HS-27A (cell line): ENCODE data around the gene NCOA5.

Experiments used
- DNase-seq: peaks from one replicate; pipeline ENCODE4 v3.0.0-alpha.2; 2012; ENCODE audit warnings: low read depth, missing footprints

The NCOA5 gene

DNA sequence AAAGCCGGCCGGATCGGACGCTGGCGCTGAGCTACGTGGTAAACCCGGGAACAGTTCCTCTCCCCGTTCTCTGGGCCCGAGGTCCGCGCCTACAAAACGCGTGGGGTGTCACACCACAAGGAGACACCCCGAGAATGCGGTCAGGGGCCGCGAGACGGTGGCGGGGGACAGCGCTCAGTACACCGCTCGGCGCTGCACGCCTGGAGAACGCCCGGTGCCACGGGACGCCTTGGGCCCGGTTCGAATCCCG is 670 bp downstream of the NCOA5 start:
- DNase-seq = no peak

DNA sequence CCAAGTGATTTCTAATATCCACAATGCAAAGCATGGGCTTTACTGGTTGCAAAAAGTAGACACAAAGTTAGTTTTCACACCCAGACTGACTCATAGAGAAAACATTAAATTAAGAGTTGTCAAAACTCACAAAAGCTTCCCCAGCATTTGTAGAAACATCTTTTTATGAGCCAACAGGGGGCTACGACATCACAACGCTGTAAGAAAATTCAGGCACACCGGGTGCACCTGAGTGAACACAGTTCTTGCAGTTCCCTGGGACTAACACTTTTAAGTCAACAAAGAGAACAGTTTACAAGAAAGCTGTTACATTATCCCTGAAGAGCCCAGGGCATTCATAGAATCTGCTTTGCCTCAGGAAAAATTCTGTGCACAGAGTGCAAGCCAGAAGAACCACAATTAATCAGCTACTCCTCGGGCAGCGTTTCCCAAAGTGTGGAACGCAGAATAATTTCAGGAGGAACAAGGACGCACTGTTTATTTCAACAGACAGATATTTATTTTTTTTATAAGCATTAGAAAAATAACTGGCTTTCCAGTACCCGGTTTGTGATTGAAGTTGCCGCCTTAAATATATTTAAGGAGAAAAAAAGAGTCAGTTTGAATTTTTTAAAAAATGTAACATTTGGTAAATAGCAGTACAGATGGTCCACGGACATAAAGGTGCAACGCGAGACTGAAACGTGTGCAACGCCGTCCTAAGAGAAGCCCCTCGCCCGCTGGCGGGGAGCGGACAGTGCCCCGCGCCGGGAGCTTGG is 1.2 kb downstream of the NCOA5 start:
- DNase-seq = no peak

DNA sequence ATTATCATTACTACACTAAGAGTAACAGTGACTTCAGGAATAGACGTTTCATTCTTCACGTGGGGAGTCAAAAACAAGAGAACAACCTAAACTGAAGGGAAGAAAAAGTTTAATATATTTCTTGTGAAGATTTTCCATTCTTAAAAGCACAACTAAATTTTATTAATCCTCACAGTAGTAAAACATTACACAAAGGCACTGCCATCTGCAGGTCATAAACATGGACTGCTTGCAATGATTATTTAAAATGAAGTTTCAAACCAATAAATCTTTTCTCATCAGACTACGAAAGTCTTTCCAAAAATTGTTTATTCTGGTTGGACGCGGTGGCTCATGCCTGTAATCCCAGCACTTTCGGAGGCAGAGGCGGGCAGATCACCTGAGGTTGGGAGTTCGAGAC is 2.6 kb downstream of the NCOA5 start:
- DNase-seq = no peak

DNA sequence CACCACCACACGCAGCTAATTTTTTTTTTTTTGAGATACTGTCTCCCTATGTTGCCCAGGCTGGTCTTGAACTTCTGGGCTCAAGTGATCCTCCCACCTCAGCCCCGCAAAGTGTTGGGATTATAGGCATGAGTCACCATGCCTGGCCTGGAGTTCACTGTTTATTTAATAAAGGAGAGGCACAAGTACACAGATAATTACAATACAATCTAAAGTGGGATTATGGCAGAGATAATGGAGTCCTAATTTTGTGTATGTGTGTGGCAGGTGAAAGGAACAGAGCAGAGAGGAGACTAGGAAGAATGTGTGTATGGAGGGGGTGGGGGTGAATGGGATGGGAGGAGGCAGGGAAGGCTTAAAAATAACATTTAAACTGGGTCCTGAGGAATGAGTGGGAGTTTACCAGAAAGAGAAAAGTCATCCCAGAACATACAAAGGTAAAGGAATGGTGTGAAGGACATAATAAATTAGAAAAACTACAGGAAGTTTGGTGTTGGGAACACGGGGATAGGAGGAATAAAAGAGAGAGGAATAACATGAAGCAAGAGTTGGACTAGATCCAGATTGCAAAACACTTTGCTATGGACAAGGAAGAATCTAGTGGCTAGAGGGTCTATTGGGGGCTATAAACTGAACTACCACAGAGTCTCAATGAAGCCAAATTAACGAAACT is 4.4 kb downstream of the NCOA5 start:
- no peak for DNase-seq

DNA sequence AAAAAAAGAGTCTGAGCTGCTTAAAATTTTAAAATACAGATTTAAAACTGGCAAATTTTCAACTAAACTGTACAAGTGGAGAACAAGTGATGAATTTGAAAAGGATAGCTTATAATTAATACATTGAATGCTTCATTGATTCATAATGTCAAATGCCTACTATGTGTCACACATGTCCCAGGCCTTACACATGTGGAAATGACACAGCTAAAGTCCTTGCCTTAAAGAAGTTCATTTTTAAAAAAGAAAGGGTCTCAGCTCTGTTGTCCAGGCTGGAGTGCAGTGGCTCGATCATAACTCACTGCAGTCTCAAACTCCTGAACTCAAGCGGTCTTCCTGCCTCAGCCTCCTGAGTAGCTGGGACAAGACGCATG is 5.0 kb downstream of the NCOA5 start:
- no peak for DNase-seq

DNA sequence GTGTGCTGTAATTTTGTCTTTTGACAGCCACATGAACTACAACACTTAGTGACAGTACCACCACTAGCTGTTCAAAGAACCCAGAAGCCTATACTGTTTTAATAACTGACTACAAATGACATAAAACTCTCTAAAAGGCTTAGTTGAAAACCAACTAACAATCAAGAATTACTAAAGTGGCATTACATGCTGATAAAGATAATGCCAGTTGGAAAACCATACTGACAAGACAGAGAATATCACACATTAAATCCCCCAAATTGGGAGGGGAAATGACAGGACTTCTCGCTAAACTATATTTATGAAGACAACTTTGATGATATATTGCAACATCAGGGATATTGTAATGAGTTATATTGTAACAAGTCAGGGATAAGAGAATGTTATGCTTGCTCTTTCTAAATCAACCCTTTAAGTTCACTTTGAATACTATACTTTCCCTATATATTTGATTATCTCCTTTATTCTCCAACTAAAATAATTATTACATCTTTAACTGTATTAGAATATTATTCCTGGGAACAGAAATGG is 6.2 kb downstream of the NCOA5 start:
- DNase-seq = no peak

DNA sequence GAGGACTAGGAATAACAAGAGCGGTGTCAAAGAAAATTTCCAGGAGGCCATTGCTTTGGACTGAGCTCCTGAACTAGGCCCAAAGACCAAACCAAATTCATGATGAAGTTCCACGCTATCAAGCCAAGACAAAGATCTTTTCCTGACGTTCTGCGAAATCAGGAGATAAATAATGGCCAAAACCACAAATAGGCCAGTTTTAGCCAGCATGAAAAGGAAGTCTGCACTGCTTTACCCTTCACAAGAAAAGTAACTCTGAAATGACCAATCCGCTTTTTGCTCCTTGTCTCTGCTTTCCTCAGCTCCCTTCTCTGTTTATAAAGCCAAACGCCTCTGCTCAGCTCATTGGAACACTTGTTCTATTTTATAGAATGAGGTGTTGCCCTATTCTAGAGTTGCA is 6.7 kb downstream of the NCOA5 start:
- DNase-seq = no peak

DNA sequence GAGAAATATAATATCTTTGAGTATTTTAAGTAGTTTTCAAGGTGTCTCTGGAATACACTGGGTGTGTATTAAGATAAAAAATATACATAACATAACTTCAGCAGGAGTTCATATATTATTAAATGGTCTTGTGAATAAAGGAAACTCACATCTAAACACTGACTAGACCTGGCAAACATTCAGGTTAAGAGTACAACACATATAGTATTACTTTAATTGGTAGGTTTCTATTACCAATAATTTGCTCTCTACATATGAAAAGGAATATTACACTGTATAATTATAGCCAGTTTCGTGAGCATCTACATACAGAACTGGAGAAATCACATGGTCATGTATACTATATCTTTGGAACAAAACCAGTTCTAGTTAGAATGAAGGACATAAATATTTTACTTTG is 8.7 kb downstream of the NCOA5 start:
- DNase-seq = no peak

DNA sequence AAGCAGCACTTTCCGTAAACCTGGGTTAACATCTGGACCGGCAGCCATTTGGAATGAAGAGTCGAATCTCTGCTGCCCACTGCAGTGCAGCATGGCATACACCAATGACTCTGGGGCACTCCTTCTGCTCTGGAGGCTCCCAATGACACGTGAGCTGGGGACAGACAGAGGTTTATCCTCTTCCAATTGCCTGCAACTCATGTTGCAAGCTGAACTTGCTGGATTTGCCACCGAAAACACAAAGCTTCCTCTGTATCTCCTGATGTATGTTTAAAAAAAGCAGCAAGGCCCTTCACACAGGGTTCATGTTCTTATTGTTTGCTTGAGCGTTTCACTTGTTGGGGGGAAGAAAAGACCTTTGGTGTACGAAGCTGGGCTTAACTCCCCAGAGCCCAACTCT is 10.8 kb downstream of the NCOA5 start:
- DNase-seq = no peak

DNA sequence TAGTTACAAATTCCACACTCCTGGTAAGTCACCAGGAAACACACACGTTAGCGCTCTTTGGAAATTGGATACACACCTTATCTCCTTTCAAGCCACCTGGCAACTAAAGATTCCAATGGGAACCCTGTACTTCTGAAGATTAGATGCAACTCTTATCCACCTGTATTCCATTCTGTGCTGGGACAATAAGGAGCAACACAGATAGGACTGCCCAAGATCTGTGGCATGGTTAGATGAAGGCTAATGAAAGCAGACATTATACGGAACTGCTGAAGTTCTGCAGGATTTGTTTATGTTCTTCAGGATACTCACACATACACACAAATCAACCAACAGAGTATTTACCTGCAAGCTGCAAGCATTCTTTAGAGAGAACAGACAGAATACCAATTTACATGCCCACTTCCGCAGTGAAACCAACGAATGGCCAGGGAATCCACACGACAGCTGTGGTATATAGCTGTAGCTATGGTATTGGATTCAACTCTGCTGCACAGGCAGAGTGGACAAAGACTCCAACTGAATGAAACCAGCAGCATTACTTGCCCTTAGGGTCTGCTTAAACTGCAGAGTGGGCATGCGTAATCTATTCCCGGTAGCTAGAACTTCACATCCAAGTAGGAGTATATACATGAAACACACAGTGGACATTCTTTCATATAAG is 12.0 kb downstream of the NCOA5 start:
- no peak for DNase-seq

DNA sequence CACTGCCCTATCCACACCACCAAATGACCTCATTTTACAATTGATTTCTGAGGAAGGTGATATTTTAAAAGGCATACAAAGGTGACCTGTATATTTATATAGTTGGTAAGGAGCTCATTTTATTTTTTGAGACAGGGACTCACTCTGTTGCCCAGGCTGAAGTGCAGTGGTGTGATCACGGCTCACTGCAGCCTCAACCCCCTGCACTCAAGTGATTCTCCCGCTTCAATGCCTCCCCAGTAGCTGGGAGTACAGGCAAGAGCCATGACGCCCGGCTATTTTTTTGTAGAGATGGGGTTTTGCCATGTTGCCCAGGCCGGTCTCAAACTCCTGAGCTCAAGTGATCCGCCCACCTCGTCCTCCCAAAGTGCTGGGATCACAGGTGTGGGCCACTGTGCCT is 13.0 kb downstream of the NCOA5 start:
- no peak for DNase-seq

DNA sequence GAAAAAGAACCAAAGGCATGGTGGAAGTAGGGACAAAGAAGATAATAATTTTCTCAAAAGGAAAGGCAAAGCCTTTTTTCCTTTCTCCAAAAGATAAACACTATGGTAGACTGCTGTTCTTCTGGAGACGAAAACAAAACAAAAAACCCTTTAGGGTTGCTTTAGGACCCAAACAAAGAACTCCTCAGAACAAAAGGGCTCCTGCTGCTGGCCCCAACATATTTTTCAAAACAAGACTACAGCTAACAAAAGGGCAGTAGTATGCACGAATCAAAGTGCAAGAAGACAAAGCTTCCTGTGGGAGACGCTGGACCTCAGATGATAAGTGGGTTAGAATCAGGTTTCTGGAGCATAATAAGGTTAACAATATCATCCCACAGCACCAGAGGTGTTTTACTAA is 15.8 kb downstream of the NCOA5 start:
- DNase-seq = no peak

DNA sequence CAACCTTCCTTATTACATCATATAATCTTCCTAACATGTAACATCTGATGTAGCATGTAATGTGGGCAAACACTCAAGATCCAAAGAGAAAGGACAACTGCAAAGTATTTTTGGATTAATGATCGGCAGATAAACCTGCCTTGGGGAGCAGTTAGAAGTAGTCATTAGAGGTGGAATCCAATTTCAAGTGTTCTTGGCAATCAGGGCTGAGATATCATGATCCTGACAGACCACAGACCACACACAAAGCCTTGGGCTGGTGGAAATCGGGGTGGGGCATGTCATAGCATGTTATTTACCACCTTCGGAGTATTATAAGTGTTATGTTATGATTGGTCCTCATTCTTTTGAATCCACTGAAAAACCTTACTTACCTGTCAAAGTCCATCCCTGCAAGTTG is 16.3 kb downstream of the NCOA5 start:
- DNase-seq = no peak

DNA sequence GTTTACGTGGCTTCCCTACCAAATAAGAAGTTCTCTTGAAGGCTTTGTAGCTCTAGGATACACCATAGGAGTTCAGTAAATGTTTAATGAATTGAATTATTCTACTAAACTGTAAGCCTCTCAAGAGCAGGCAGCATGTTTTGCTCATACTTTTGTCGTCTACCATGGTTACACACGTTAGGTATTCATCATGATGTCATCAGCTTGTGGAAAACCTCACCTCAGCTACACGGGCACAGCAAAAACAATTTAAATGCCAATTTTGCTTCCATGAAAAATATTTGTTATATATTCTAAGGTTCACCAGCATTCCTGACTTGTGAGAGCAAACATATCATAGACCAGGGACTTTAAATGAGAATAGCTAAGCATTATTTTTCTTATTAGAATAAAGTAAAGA is 16.7 kb downstream of the NCOA5 start:
- DNase-seq = no peak

DNA sequence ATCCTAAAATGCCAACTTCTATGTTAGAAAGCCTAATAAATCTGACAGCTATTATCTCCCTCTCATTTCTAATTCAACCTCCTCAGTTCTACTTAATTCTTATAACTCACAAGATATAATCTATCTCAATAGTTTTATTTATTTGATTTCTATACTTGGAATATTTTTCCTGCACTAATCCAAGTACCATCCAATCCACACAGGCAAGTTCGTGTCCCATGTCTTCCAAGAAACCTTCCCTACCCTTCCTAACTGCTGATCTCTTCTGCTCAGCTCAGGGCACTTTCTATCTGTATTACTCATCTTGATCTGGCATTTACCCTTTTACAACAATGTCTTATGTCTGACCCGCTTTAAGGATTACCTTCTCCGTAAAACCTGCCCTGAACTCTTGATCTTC is 18.2 kb downstream of the NCOA5 start:
- no peak for DNase-seq

DNA sequence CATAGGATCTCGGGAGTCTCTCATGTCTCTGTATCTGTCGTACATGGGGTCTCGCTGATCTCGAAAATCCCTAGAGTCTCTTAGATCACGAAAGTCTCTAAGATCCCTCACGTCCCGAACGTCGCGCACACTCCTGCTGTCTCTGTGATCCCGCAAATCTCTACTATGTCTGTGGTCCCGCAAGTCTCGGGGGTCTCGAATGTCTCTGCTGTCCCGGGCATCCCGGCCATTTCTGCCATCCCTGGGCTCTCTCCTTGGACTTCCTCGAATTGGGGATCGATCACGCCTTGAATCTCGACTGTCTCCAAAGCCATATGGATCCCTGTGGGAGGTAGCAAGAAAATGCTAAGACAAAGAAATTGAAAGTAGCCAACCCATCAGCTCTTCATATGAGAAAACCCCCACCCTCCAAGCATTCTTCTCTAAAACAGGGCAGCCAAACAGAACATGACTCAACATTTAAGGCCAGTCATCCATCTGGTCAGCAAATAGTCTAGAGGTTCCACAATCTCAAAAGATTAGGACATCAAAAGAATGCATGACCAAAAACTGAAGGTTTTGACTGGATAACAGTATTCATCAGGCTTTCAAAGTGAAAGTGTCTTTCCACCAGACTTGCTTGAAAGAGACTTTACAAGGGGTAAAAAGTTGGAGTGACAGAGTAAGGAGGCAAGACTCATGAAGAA is 19.4 kb downstream of the NCOA5 start:
- DNase-seq = no peak

DNA sequence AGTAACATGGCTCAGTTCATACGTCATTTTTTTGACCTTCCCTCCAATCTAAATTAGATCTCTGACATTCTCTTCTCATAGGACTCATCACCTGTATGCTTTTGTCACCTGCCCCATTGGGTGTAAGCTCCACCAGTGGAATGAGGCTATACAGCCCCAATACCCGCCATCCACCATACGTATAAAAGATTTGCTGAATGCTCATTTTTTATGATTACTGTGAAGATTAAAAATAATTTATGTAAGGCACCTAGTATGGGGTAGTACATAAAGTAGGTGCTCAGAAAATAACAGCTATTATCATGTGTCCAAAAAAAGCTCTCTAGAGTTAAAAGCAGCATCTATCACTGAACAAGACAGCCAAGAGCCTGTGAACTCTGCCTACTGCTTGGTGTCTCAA is 24.1 kb downstream of the NCOA5 start:
- DNase-seq = no peak

DNA sequence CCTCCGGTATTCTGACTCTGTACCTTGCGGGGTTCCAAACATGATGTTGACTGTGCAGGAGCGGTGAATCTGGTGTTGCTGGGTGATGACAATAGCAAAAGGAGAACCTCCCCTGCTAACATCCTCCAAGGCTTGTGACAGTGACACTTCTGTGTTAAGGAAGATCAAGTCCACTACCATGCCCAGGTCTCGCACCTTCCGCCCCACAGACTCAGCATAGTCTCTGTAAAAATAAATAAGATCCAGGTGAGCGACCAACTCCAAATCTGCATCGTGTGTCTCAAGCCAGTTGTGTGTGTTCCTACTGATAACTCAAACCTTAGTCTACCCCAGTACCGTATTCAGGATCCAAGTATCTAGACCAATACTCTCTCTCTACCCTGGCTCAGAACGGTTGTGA is 24.8 kb downstream of the NCOA5 start:
- no peak for DNase-seq

DNA sequence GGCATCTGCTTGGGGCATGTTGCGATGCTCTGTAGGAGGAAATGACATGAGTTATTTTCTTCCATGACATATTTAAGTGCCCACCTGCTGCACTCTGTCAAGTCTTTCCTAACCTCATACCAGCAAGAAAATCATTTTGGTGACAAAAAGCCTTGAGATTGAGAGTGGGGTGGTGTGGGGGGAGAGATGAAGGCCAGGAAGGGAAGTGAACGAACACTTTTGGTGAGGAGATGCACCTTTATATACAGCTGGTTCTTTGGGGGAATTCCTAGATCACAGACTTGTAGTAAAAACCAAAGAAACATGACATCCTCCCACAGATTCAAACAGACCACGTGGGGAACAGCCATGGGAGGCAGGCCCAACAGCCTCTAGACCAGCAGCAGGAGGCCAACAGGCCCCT is 26.1 kb downstream of the NCOA5 start:
- DNase-seq = no peak

DNA sequence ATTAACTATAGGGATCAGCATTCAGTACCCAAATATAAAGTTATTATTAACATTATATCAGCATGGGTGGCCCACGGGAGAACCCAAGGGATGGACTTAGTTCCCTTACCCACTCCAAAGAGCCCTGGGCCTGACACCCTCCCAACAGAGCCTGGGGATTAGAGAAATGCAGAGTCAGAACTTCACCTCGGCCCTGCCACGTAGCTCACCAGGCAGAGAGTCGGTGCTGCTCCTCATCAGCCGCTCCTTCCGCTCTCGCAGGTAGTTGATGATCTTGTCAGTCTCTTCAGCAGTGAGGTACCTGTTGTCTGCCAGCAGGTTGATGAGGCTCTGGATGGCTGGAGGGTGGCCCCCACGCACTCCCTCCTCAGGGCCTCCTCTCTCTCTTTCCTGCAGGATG is 26.6 kb downstream of the NCOA5 start:
- DNase-seq = no peak

DNA sequence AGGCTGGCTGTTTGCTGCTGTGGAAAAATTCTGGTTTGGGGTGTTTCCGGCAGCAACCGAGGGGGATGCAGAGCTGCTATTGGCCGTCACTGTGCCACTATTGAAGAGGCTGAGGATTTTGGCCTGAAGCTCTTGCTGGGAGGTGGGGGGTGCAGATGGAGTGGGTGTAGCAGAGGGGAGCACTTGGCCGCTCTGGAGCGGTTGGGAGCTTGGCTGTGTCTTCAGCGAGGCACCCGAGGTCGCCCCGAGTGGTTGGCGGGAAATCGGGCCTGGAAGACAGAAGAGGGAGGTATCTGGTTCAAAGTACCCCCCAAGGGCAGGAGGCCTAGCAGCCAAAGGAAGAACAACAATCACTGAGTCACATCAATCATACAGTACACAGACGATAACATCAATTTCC is 27.1 kb downstream of the NCOA5 start:
- DNase-seq = no peak

DNA sequence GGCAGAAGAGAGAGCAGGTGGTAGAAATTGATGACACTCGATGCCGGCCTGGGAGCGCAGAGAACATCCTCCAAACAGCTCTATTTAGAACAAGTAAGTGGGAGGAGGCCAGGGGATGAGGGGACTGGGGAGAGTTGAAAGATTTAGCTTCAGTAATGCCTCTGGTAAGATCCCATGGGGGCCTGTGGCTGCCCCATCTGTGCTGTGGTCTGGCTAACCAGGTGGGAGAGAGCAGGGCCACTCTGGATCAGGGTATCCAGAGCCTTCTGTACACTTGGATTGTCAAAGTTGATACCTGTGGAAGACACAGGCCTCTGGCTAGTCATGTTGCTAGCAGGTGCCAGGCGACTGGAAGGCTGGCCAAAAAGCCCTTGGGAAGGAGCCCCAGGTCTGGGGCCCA is 27.6 kb downstream of the NCOA5 start:
- DNase-seq = no peak

DNA sequence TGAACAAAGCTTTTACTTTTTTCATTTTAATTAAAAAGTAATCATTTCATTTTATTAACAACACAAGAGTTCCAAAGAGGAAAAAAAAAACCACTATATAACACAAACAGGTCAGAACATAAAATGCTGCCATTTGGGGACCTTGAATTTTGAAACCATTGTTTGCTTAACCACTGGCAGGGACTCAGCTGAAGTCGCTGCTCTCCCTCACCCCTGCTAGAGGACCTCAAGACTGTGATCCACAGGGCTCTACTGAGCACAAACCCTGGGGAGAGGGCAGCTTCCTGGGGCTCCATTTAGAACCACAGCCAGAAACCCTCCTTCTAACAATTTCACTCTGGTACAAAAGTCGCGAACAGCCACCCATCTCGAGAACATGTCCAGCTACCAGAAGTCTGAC is 28.8 kb downstream of the NCOA5 start:
- no peak for DNase-seq
